Endothelial cell of umbilical vein (primary cell): Measurements from ENCODE around the gene INSM2. TPM values are rescaled to one million over a fixed set of nuclear protein-coding genes. Genes with fewer than 3 reads are reported as not detected.

Experiments used
- BruUV-seq: library from RNA; stranded (reverse); fragments of 400-500 nt; replicated peaks from 2 replicates; lab custom pipeline; 2021; lab: Mats Ljungman, UMichigan
- CTCF ChIA-PET: fragments of 300-600, 350-600 bp; sonication (Branson Sonifier 250); formaldehyde crosslinking; loops from one replicate; lab custom pipeline; 2021; ENCODE audit warnings: antibody characterized with exemption, inconsistent platforms; lab: Charles Lee
- POLR2A ChIA-PET: fragments of 300-600, 350-600 bp; sonication (Branson Sonifier 250); formaldehyde crosslinking; loops from one replicate; lab custom pipeline; 2021; ENCODE audit warnings: antibody characterized with exemption, inconsistent platforms; lab: Charles Lee
- DNase-seq: peaks from one replicate; pipeline ENCODE4 v3.0.0-alpha.2; 2011; ENCODE audit warnings: low read depth, low spot score
- FAIRE-seq: peaks from 2 replicates; lab custom pipeline; 2011; peaks lifted over from hg19 to GRCh38; lab: Jason Lieb, UNC
- H2AFZ ChIP-seq: 2 replicates; pipeline ENCODE4 v1.6.0; 2012; ENCODE audit warnings: low read depth, low read length, control low read depth, inconsistent platforms
- H3K27ac ChIP-seq: 2 replicates; pipeline ENCODE4 v1.5.1; 2011; ENCODE audit warnings: low read depth, mild to moderate bottlenecking, control low read depth, low read length, moderate library complexity; ENCODE audit not compliant: insufficient read depth
- H3K27me3 ChIP-seq, 2 experiments: 2 replicates each; pipeline versions ENCODE4 v1.6.0 to v1.6.1; 2011; ENCODE audit warnings: low read length in 2 of 2, mixed read lengths in 1 of 2; ENCODE audit not compliant: control insufficient read depth in 2 of 2, insufficient read depth in 2 of 2
- H3K36me3 ChIP-seq, 2 experiments: 2 replicates in 1 of 2; 3 replicates in 1 of 2; pipeline ENCODE4 v1.5.1; 2011; ENCODE audit warnings: low read length in 2 of 2, mild to moderate bottlenecking in 1 of 2, moderate library complexity in 1 of 2; ENCODE audit not compliant: control insufficient read depth in 2 of 2, insufficient read depth in 2 of 2; ENCODE audit errors: extremely low read depth in 1 of 2
- H3K4me1 ChIP-seq: 3 replicates; pipeline ENCODE4 v1.5.1; 2011; ENCODE audit warnings: mild to moderate bottlenecking, low read length; ENCODE audit not compliant: control insufficient read depth, insufficient read depth; ENCODE audit errors: extremely low read depth
- H3K4me2 ChIP-seq: 2 replicates; pipeline ENCODE4 v1.6.1; 2011; ENCODE audit warnings: low read length, control low read depth, mixed read lengths; ENCODE audit not compliant: insufficient read depth
- H3K4me3 ChIP-seq, 3 experiments: fragments of 200-600 bp in 1 of 3; sonication (generic), shearing (Covaris generic) in 1 of 3; replicated peaks in 1 of 3; 2 replicates each; pipeline ENCODE4 v1.5.1; 2011 to 2016; ENCODE audit warnings: control low read depth in 3 of 3, low read length in 3 of 3, mild to moderate bottlenecking in 2 of 3, inconsistent platforms in 1 of 3, low read depth in 1 of 3, moderate library complexity in 1 of 3; ENCODE audit not compliant: insufficient read depth in 1 of 3
- H3K79me2 ChIP-seq: 2 replicates; pipeline ENCODE4 v1.6.0; 2012; ENCODE audit warnings: low read length, inconsistent platforms; ENCODE audit not compliant: control insufficient read depth, insufficient read depth
- H3K9ac ChIP-seq: replicated peaks from 2 replicates; pipeline ENCODE3; 2011; ENCODE audit warnings: low read length, control low read depth; ENCODE audit not compliant: insufficient read depth; ENCODE audit errors: extremely low read depth
- H3K9me1 ChIP-seq: replicated peaks from 3 replicates; pipeline ENCODE4 v1.6.0; 2011; ENCODE audit warnings: mild to moderate bottlenecking, low read length; ENCODE audit not compliant: control insufficient read depth, insufficient read depth; ENCODE audit errors: extremely low read depth
- H3K9me3 ChIP-seq: replicated peaks from 2 replicates; pipeline ENCODE4 v1.5.1; 2012; ENCODE audit warnings: low read length, inconsistent platforms; ENCODE audit not compliant: control insufficient read depth, insufficient read depth
- H4K20me1 ChIP-seq: replicated peaks from 2 replicates; pipeline ENCODE3; 2011; ENCODE audit warnings: mild to moderate bottlenecking, low read length; ENCODE audit not compliant: control insufficient read depth, insufficient read depth; ENCODE audit errors: extremely low read depth
- EZH2 ChIP-seq: IDR thresholded peaks from 2 replicates; pipeline ENCODE4 v1.6.1; 2012; ENCODE audit warnings: borderline replicate concordance, low read depth, mild to moderate bottlenecking, moderate library complexity, low read length, inconsistent platforms; ENCODE audit not compliant: severe bottlenecking
- FOS ChIP-seq: IDR thresholded peaks from 2 replicates; pipeline ENCODE4 v1.6.1; 2011; ENCODE audit warnings: mild to moderate bottlenecking, low read length, moderate library complexity, borderline replicate concordance; ENCODE audit not compliant: insufficient read depth
- GATA2 ChIP-seq: IDR thresholded peaks from 2 replicates; pipeline ENCODE4 v1.7.0; 2011; ENCODE audit warnings: low read depth, mild to moderate bottlenecking, moderate library complexity, mixed read lengths, low read length; ENCODE audit not compliant: insufficient read length, insufficient read depth
- MYC ChIP-seq: IDR thresholded peaks from one replicate; pipeline ENCODE4 v1.6.1; 2011; ENCODE audit warnings: mild to moderate bottlenecking, low read depth, low read length
- POLR2A ChIP-seq: IDR thresholded peaks from 2 replicates; pipeline ENCODE4 v1.6.1; 2012; ENCODE audit warnings: low read depth, mild to moderate bottlenecking, control low read depth, low read length
- POLR2AphosphoS5 ChIP-seq: IDR thresholded peaks from 2 replicates; pipeline ENCODE4 v1.6.1; 2012; ENCODE audit warnings: low read depth, mild to moderate bottlenecking, control low read depth, low read length, moderate library complexity; ENCODE audit not compliant: insufficient read depth
- dilution Hi-C: fragments of 300-500 bp; cut with MboI; formaldehyde crosslinking; loops from one replicate; pipeline ENCODE4 v1.15.0; 2019; ENCODE audit warnings: low sequenced_read_pairs; ENCODE audit not compliant: extremely low pct_ligation_motif_present
- intact Hi-C: fragments of 100-400 bp; cut with micrococcal nuclease; formaldehyde crosslinking; loops from one replicate; pipeline ENCODE4 v1.10.0; 2022
- polyA plus RNA-seq, 4 experiments: library from polyadenylated mRNA; depleted of rRNA in 3 of 4; stranded (reverse) in 3 of 4; unstranded in 1 of 4; fragments of >200 nt; gene quantifications; 2 replicates each; pipeline versions ENCODE4 v1.2.1 to v1.2.3, GENCODE V29; 2011 to 2012; ENCODE audit warnings: missing spikeins in 1 of 4
- total RNA-seq: library from RNA; stranded (reverse); gene quantifications from 2 replicates; pipeline ENCODE4 v1.2.3, GENCODE V29; 2021
- TF ChIP-seq, protein P1 (sequence below), 2 donors: IDR thresholded peaks; 1 replicate in 1 of 2; 2 replicates in 1 of 2; pipeline ENCODE4 v1.5.1; 2011; ENCODE audit warnings: low read length in 2 of 2, mild to moderate bottlenecking in 2 of 2, moderate library complexity in 2 of 2, control low read depth in 1 of 2, inconsistent platforms in 1 of 2, low read depth in 1 of 2; ENCODE audit not compliant: insufficient read depth in 1 of 2; ENCODE audit errors: extremely low read depth in 1 of 2
- TF ChIP-seq, protein P2 (sequence below): IDR thresholded peaks from 2 replicates; pipeline ENCODE4 v1.6.1; 2011; ENCODE audit not compliant: insufficient read depth, insufficient read length

INSM2 gene
- total and polyA plus RNA-seq, 2 donors (not counting 3 experiments of a cell fraction or from before 2014, with no cell fraction given) = not detected

DNA sequence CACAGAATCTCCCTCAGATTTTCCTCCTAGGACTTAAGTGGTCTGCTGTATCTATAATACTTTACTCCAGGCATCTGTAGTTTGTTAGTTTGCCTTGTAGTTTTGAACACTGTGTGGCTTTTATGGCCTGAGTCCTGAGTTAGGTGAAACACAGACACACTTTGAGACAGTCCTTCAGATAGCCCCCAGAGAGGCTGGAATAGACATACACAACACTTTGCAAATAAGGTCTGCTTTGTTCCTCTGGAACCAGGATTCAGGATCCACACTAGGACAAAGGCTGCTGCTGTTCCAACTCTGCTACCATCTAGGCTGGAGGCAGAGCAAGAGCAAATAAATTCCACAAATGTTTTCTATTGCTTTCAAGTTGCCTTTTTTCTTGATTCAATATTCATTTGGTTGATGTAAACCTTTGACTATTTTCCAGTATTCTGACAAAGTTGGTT lies 41.4 kb upstream of the INSM2 start:
- no peak for DNase-seq
- dilution Hi-C loops (no loop called here), intact Hi-C loops (no loop called here)
- no peaks in the 10 kb centered on the region for H3K36me3 ChIP-seq
- no peak overlapping the region for H3K27ac ChIP-seq
- TF ChIP-seq EZH2 = no peak
- TF ChIP-seq POLR2AphosphoS5 = no peak
- TF ChIP-seq FOS = no peak
- TF ChIP-seq, protein P1, sequence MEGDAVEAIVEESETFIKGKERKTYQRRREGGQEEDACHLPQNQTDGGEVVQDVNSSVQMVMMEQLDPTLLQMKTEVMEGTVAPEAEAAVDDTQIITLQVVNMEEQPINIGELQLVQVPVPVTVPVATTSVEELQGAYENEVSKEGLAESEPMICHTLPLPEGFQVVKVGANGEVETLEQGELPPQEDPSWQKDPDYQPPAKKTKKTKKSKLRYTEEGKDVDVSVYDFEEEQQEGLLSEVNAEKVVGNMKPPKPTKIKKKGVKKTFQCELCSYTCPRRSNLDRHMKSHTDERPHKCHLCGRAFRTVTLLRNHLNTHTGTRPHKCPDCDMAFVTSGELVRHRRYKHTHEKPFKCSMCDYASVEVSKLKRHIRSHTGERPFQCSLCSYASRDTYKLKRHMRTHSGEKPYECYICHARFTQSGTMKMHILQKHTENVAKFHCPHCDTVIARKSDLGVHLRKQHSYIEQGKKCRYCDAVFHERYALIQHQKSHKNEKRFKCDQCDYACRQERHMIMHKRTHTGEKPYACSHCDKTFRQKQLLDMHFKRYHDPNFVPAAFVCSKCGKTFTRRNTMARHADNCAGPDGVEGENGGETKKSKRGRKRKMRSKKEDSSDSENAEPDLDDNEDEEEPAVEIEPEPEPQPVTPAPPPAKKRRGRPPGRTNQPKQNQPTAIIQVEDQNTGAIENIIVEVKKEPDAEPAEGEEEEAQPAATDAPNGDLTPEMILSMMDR (IDR thresholded peaks at IDR 0.05; ENCODE audit: extremely low read depth in 1 of 2, insufficient read depth in 1 of 2, low read depth in 1 of 2, low read length in 2 of 2) = no peak
- no peak for TF ChIP-seq POLR2A
- TF ChIP-seq GATA2 = no peak
- no peak for TF ChIP-seq MYC
- TF ChIP-seq, protein P2, sequence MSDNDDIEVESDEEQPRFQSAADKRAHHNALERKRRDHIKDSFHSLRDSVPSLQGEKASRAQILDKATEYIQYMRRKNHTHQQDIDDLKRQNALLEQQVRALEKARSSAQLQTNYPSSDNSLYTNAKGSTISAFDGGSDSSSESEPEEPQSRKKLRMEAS = no peak
- no peak overlapping the region for H3K9ac ChIP-seq
- no peak overlapping the region for H3K4me2 ChIP-seq
- H3K4me1 ChIP-seq = no peaks in the 10 kb centered on the region
- no TSS peak for BruUV-seq
- no peaks in the 10 kb centered on the region for H3K9me3 ChIP-seq
- H2AFZ ChIP-seq = no peak overlapping the region
- no peak overlapping the region for H3K4me3 ChIP-seq
- ChIA-PET CTCF (no interaction called here), POLR2A (no interaction called here)
- no peaks in the 10 kb centered on the region for H3K79me2 ChIP-seq
- no peaks in the 10 kb centered on the region for H4K20me1 ChIP-seq
- FAIRE-seq = no peak
- no peaks in the 10 kb centered on the region for H3K9me1 ChIP-seq
- no peaks in the 10 kb centered on the region for H3K27me3 ChIP-seq
